GM19240 (cell line): ENCODE data around the gene GPR3.
"Not testable (repeated sequence)": the region's sequence is repeated elsewhere in the genome, so short reads cannot be mapped to it uniquely, and the experiment has no call there.

ENCODE experiments used
- DNase-seq: peaks from one replicate; pipeline ENCODE4 v3.0.0; 2011; ENCODE audit warnings: low spot score; ENCODE audit not compliant: insufficient read length

The GPR3 gene

DNA sequence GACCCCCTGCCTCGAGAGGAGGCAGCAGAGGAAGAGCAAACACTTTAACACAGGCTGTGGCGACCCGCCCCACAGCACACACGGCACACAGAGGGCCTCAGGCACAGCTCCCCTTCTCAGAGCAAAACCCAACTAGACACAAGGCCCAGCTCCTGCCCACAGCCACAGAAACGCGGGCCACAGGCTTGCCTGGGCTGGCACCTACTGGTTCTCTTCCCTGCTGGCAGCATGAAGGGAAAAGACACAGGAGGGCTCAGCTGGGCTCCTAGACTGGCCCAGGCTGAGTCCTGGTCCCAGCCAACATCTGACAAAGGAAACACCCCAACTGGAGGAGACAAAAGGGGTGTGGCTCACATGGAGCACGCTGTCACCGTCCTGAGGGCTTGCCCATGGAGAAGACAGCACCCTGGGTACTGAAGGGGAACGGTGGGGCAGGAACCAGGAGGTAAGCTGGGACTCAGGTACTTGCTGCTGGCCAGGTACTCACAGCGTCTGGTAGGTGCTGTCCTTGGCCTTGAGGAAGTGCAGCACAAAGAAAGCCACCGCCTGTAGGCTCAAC is 12.8 kb upstream of the GPR3 start:
- DNase-seq: no peak

DNA sequence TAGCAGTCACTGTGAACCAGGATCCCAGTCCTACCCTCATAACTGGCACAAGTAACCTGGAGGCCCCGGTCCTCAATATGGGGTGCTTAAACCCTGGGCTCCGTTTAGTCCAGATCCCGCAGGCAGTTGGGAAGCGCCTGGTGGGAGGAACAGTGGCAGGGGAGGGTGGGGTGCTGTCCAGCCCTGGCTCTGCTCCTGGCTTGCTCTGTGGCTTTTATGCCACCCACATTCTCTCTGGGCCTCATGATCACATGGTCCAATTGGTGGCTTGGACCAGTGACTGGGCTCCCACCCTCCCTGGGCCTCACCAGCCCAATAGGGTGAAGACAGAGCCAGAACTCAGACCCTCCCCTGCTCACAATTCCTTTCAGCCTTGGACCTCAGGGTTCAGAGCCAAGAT is 12.2 kb upstream of the GPR3 start:
- no peak for DNase-seq

DNA sequence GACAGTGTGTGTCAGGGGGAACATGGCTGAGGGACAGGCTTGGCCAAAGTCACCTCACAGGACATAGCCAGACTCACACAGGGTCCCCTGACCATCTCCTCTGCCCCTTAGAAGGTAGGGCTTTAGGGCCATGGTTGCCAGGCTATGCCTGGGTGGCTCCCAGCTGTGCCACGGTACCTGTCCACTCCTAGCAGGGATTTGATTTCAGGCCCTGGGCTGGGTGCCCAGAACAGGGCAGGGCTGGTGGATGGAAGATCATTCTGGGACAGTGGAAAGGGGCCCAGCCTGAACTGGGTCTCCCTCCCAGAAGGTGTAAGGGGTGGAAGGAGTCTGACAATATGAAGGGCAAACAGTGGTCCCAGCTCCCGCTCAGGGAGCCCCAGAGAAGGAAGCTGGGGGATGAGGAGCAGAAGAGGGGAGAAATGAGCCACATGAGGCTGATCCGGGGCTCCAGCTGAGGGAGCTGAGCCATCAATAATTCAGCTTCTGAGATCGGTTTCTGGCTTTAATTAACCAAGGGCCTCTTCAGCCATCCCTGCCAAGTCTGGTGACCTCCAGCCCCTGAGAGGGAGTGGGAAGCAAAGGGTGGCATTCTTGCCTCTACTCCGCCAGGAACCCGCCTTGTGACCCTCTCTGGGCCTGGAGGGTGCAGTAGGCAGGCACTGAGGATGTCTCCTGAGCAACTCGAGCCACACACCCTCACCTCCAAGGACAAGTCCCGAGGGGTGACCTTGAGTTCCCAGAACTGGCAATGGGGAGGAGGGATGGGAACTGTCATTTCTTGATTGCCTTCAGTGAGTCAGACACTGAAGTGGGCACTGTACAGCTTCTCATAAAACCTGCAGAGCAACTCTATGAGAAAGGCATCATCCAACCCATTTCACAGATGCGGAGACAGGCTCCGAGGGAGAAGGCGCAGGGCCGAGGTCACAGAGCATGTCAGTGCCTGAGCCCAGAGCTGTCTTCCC is 11.4 kb upstream of the GPR3 start:
- no peak for DNase-seq

DNA sequence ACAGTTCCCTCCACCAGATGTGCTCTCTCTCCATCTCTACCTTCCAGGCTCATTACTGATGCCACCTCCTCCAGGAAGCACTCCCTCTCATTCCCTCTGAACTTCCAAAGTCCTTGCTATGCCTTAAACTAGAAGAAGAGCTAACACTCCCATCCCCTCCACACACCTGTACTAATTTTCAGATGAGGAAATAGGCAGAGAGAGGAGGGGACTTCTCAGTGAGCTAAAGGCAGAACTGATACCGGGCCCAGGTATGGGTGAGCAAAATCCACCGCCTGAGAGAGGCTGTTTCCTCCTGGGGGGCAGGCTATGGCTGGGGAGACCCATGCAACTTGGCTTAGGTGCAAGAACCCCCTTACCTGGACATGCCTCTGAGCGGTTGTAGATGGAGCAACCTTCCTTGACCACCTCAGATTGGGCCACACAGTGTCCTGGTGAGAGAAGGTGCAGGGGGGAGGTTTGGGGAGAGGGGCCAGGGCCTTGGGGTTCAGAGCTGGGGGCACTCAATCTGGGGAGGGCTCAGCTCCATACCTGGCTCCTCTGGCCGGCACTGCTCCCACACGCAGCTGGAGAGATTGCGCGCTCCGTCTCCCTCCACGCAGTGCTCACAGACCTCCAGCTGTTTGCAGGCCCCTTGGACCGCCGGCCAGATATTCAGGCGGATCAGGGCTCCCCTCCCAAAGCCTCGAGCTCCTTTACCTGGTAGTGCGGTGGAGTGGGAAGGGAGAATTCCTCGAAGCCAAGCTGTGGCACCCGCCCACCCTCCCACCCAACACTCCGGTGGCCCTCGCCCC is 10.3 kb upstream of the GPR3 start:
- DNase-seq: no peak

DNA sequence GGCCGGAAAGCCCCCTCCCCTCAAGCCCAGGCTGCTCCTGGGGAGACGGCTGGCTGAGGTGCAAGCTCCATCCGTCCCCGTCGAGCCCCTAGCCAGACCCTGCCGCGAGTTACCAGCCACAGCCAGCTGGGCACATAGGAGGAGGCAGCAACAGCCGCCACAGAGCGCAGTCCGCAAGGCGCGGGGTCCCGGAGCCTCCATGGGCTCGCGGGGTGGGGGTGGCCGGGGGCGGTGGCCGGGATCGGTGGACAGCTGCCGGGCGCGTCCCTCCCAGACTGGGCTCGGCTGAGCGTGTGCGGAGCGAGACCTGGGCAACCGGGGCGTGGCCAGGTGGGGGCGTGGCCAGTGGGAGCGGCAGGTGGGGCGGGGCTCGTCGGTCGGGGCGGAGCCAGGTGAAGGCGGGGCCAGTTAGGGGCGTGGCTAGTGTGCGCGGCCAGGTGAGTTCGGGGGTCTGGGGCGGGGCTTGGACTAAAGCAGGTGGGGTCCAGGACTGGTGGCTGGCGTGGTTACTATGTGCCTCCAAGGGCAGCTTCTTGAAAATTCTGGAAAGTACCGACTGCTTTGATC is 9.3 kb upstream of the GPR3 start, which contains the start of gene CD164L2:
Gene CD164L2, minus strand, starts transcription at position 295 of the 567 bp plus-strand sequence. Its CDS starts 94 bp downstream, at position 201.
- no peak for DNase-seq

DNA sequence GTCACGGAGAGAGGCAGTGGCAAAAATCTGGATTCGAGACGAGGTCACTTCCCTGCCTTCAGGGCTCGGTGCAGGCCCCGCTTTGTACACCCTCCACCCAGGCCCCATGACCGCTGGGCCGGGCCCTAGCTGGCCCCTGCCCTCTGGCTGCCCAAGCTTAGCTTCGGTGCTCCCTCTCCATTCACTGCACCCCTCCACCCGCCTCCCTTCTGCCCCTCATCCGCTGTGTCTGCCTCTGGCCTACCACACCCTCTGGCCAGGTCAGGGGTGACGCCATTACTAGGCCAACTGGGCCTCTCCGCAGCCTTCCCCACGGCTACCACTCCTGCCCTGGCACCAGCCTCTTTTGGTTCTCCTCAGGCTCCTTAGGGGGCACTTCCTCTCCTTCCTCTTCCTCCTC is 8.8 kb upstream of the GPR3 start:
- no peak for DNase-seq

DNA sequence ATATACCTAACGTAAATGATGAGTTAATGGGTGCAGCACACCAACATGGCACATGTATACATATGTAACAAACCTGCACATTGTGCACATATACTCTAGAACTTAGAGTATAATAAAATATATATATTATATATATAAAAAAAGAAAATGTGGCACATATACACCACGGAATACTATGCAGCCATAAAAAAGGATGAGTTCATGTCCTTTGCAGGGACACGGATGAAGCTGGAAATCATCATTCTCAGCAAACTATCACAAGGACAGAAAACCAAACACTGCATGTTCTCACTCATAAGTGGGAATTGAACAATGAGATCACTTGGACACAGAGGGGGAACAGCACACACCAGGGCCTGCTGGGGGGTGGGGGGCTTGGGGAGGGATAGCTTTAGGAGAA is 7.6 kb upstream of the GPR3 start:
- DNase-seq: not testable (repeated sequence)

DNA sequence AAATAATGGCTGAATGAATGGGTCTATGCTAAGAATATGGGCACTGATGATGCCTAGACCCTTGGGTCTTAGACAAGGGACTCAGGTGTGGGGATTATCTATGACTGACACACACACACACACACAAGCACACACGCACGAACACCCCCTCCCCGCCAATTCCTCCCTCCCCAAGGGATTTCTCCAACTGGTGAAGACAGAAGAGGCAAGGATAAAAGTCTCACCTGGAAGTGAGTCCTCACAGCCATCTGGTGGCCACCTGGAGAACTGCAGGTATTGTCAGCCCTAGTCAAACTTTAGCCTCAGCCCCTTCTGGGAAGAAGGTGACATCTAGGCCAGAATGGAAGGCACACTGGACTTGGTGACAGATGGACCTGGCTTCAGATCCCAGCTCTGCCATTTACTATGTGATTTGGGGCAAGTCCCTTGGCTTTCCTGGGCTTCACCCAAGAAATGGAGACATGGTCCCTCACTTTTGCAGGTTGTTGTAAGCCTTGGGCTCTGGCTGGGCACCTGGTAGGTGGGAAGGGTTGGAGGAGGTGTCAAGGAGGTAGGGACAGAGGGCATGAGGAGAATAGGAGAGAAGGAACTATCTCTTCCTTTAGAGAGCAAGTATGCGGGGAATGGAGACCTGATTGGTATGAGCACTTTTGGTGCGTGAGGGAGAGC is 4.0 kb upstream of the GPR3 start:
- peak; percentile 64 for DNase-seq

DNA sequence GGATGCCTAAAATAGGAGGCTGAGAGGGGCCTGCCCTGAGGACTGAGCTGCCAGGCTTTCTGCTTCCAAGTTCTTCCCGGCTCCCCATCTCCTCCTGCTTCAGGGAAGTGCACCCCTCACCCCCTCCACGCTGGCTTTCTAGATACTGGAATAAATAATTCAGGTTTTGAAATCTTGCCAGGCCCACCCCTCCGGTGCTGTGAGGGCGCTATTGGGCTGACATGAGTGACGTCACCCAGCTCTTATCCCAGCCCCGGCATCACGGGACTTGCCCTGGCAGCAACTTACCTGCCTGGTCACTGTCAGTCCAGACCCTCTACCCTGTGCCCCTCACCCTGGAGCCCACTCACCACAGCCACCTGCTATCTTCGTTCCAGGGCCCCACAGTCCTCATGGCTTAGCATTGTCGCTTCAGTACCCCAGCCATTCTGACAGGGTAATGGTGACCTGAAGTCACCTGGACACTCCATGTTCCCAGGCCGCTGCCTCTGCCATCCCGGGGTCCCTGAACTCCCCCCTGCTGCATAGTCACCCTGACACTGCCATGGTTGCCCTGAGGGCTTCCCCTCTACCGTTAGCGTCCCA is 819 bp upstream of the GPR3 start:
- DNase-seq: no peak

DNA sequence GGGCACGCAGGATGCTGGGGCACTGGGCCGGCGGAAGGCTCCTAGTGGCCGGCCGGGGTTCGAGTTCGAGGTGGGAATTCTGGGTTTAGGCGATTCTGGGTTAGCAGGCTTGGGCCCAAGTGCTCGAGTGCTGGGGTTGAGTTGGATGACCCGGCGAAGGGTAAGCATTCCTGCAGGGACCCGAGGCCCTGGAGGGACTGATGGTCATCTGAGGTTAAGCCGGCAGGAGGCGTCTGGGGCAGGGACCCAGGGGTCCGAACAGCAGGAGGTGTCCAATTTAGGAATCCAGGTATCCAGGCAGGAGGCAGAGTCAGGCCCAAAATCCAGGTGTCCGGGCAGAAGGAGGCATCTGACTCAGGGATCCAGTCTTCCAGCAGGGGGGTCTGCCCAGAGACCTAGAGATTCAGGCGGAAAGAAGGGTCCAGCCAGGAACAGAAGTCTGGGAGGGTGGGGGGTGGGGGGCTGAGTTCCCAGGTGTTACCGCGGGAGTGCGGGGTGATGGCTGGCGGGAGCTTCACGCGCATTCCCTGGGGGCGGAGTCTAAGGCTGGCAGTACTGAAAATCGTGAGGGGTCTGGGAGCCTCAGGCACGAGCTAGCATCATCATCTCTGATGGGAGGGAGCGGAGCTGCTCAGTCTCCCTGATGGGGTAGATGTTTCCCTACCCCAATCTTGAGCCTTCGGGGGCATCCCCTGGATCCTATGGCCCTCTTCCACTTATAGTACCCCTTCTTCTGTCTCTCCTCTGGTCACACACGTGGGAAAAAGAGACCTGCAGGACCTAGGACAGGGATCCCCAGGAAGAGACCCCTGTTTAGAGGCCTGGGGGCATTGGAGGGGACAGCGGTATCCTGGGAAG is 585 bp downstream of the GPR3 start:
- DNase-seq: no peak

DNA sequence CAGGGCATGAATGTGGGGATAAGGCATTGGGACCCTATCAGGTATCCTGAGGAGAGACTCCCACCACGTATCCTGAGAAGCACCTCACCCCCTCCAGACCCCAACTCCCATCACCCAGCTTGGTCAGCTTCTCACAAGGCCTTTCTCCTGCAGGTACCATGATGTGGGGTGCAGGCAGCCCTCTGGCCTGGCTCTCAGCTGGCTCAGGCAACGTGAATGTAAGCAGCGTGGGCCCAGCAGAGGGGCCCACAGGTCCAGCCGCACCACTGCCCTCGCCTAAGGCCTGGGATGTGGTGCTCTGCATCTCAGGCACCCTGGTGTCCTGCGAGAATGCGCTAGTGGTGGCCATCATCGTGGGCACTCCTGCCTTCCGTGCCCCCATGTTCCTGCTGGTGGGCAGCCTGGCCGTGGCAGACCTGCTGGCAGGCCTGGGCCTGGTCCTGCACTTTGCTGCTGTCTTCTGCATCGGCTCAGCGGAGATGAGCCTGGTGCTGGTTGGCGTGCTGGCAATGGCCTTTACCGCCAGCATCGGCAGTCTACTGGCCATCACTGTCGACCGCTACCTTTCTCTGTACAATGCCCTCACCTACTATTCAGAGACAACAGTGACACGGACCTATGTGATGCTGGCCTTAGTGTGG is 1.3 kb downstream of the GPR3 start:
- DNase-seq: no peak

DNA sequence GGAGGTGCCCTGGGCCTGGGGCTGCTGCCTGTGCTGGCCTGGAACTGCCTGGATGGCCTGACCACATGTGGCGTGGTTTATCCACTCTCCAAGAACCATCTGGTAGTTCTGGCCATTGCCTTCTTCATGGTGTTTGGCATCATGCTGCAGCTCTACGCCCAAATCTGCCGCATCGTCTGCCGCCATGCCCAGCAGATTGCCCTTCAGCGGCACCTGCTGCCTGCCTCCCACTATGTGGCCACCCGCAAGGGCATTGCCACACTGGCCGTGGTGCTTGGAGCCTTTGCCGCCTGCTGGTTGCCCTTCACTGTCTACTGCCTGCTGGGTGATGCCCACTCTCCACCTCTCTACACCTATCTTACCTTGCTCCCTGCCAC is 1.8 kb downstream of the GPR3 start:
- no peak for DNase-seq

DNA sequence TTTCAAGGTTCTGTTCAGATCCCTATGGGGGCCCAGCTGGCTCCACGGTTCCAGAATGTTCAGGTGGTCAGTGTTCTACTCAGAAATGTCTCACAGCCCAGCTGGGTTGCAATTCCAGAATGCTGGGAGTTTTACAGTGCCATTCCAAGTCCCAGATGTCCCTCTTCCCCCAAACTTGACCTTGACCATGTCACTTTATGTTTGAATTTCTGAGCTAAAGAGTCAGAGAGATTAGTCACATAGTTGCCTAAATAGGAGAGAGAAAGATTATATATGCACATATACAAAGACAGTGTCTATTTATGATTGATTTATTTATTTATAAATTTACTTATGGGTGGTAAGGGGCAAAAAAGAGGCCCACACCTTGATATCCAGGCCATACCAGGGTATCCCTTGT is 2.5 kb downstream of the GPR3 start:
- no peak for DNase-seq

DNA sequence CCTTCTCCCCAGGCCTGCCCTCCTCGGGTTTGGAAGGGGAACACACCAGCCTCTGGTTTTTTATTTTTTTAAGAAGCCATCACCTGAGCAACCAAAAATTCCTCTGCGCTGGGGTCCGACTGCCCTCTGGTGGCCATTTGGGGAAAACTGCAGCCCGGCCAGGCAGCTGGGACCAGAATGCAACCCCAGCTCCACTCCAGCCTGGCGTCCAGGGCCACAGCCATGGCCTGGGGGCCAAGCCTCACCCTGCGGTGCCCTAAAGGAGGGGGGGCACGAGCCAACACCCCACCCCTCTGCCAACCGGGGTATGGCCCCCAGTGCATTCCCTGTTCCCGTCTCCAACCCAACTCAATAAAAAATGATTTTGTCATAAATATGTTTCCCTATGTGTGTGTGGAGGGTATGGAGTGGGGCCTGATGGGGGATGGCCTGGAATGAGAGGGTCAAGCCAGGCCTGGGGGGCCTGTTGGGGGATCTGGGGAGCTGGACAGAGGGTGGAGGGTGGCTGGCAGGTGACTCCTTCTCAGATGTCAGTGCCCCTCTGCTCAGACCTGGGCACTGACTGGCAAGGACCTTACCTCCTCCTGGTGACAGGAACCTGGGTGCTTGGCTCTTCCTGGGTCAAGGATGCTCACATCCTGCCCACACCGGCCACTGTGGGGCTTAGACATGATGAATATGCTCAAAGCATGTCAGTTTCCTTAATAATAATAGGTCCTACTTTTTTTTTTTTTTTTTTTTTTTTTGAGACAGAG is 3.2 kb downstream of the GPR3 start:
- peak; percentile 85 for DNase-seq

DNA sequence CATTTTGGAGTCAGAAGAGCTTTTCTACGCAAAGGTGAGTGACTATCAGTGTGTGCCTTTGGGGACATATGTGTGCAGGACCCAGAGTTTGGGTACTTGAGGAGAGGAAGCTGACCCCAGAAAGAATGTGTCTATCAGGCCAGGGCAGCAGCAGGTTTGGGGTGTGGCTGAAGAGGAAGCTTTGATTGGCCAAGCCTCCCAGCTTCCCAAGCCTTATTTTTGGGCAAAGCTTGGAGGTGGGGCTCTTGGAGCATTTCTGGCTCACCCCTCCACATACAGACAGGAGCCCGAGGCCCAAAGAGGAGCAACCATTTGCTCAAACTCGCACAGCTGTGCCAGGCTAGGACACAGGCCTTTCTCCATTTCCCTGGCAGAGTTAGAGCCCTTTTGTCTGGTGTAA is 4.7 kb downstream of the GPR3 start:
- DNase-seq: no peak

DNA sequence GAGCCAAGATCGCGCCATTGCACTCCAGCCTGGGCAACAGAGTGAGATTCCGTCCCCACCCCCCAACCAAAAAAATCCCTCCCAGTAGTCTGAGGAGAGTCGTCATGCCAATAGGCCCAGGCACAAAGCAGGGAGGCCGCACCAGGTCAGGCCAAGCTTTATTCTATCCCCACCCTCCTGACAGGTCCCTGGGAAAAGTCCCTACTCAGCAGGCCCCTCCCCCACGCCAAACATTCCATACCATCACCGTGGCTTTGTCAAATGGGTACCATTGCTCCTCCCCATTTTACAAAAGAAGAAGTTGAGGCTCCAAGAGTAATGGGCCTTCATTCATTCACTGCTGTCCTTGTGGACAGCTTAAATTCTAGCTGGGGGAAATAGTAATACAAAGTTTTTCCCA is 5.3 kb downstream of the GPR3 start:
- DNase-seq: no peak

DNA sequence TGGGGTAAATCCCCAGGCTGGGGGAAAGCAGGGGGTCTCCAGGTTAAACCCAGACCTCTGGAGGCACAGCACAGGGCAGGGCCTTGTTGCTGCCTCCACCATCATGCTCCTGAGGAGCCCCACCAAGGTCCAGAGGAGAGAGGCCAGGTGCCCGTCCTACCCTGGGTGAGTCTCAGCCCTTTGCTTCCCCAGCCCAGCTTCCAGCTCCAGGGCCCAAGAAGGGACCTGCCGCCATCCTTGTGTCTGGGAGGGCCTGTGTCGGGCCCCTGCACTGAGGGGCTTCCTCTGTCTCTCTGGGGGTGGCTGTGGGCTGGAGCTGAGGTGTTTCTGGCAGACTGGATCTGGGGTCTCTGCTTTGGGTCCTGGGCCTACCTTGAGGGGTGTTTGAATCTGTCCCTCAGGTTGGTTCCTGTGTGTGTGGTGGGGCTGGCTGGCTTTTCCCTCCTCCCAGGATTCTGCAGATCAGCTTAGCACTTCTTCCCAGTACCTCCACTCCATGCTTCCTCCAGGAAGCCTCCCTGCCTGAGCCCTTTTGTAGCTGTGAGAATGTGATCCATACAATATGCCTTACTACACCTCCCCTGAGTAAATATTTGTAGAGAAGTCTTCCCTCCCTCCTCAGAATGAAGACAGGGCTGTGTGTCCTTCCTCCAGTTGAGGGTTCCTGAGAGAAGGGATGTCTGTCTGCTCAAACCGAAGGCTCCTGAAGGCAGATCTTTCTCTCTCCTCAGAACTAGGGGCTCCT is 6.2 kb downstream of the GPR3 start:
- DNase-seq: no peak
